ENCODE data around the gene KIAA0232. TPM values are rescaled to one million over a fixed set of nuclear protein-coding genes. Genes with fewer than 3 reads are reported as not detected.

KIAA0232 gene
- total and polyA plus RNA-seq, 2 of the 8 experiments (the other 6 are each of a cell fraction or from before 2014, with no cell fraction given): 5.6 to 23.3 TPM

- TF ChIP-seq CHD7 (IDR thresholded peaks at IDR 0.05; ENCODE audit: insufficient replicate concordance, low read length) (no peak), EP300 (IDR thresholded peaks at IDR 0.05; ENCODE audit: borderline replicate concordance in 1 of 2, low read depth in 2 of 2, low read length in 2 of 2) (no peak), JUN (IDR thresholded peaks at IDR 0.05; ENCODE audit: low read depth, low read length) (no peak), SIX5 (IDR thresholded peaks at IDR 0.05; ENCODE audit: low read depth, low read length) (no peak), JUND (IDR thresholded peaks at IDR 0.05; ENCODE audit: low read length) (no peak), BCL11A (IDR thresholded peaks at IDR 0.05; ENCODE audit: low read depth in 2 of 2, low read length in 2 of 2) (no peak), EGR1 (IDR thresholded peaks at IDR 0.05; ENCODE audit: borderline replicate concordance, low read depth, low read length) (no peak), KDM1A (IDR thresholded peaks at IDR 0.05; ENCODE audit: borderline replicate concordance, low read length) (no peak), ASH2L (IDR thresholded peaks at IDR 0.05; ENCODE audit: low read length) (no peak)
Observed at GRCh38 chr4:6857009-6857882, 74.7 kb downstream of the KIAA0232 start (continued).

All from H1 (cell line).